ENCODE data around the gene HS2ST1.

DNA sequence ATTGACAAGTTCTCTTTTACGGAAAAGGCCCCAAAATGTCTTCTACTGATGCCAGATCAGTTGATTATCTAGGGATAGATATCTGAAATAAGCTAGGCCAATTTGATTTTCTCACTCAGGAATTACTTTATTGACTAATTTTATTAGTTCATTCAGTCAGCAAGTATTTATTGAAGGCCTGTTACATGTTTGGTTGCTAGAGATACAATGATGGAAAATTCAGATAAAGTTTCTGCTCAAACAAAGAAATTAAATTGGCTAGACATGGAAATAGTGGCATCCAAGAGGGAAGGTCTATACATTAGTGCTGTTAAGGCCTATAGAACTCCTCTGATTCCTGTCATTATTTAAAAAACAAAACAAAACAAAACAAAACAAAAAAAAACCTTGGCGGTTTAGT, 56.5 kb downstream of the HS2ST1 start:
- TF ChIP-seq, protein P1, sequence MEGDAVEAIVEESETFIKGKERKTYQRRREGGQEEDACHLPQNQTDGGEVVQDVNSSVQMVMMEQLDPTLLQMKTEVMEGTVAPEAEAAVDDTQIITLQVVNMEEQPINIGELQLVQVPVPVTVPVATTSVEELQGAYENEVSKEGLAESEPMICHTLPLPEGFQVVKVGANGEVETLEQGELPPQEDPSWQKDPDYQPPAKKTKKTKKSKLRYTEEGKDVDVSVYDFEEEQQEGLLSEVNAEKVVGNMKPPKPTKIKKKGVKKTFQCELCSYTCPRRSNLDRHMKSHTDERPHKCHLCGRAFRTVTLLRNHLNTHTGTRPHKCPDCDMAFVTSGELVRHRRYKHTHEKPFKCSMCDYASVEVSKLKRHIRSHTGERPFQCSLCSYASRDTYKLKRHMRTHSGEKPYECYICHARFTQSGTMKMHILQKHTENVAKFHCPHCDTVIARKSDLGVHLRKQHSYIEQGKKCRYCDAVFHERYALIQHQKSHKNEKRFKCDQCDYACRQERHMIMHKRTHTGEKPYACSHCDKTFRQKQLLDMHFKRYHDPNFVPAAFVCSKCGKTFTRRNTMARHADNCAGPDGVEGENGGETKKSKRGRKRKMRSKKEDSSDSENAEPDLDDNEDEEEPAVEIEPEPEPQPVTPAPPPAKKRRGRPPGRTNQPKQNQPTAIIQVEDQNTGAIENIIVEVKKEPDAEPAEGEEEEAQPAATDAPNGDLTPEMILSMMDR (IDR thresholded peaks at IDR 0.05) = no peak
- no peak for TF ChIP-seq POLR2A (IDR thresholded peaks at IDR 0.05)

All from uterus (tissue), 2 donors.